ENCODE data around the gene MAP7D2.

The MAP7D2 gene

GRCh38 chrX:20061855-20062254 is 54.9 kb downstream of the MAP7D2 start:
- ChIA-PET POLR2A (no interaction called here), CTCF (interaction anchor here (1.2 kb wide), 1 partner anchor 8 kb away, joined by 4 read pairs; no protein-coding TSS in a partner anchor)
- no peak for TF ChIP-seq FOXA1 (IDR thresholded peaks at IDR 0.05)
- no peak for TF ChIP-seq BHLHE40 (IDR thresholded peaks at IDR 0.05; ENCODE audit: borderline replicate concordance)
- no peak for TF ChIP-seq CTBP1 (IDR thresholded peaks at IDR 0.05; ENCODE audit: borderline replicate concordance)
- no peak for TF ChIP-seq LEF1 (IDR thresholded peaks at IDR 0.05; ENCODE audit: borderline replicate concordance)
- TF ChIP-seq SP1 (IDR thresholded peaks at IDR 0.05): no peak
- TF ChIP-seq SUZ12 (IDR thresholded peaks at IDR 0.05): no peak
- no peak for TF ChIP-seq ZNF384 (IDR thresholded peaks at IDR 0.05)
- no peak for TF ChIP-seq ELF4 (IDR thresholded peaks at IDR 0.05)
- no peak for TF ChIP-seq PKNOX1 (IDR thresholded peaks at IDR 0.05)
- TF ChIP-seq HDGF (IDR thresholded peaks at IDR 0.05; ENCODE audit: borderline replicate concordance): no peak
- DNase-seq (ENCODE audit: extremely low spot score): no peak

- ChIA-PET CTCF (interaction anchor here (0.7 to 1.2 kb wide), 2 partner anchors 9 to 148 kb away, joined by 3 to 4 read pairs; no protein-coding TSS in a partner anchor), POLR2A (no interaction called here)
- TF ChIP-seq SP1 (IDR thresholded peaks at IDR 0.05) (no peak), FOXK2 (IDR thresholded peaks at IDR 0.05) (no peak), HDGF (IDR thresholded peaks at IDR 0.05; ENCODE audit: borderline replicate concordance) (no peak), CTBP1 (IDR thresholded peaks at IDR 0.05; ENCODE audit: borderline replicate concordance) (no peak), ARNT (IDR thresholded peaks at IDR 0.05) (no peak), NFRKB (IDR thresholded peaks at IDR 0.05) (no peak)
- DNase-seq (ENCODE audit: extremely low spot score): no peak
Observed at GRCh38 chrX:20060961-20061748, 55.6 kb downstream of the MAP7D2 start.

- POLR2A ChIA-PET: no interaction called here
- CTCF ChIA-PET: interaction anchor here (2.5 kb wide), 1 partner anchor 8 kb away, joined by 7 read pairs; no protein-coding TSS in a partner anchor
- DNase-seq (ENCODE audit: extremely low spot score): no peak
- TF ChIP-seq ELF4 (IDR thresholded peaks at IDR 0.05) (no peak), ARNT (IDR thresholded peaks at IDR 0.05) (no peak), SP1 (IDR thresholded peaks at IDR 0.05) (no peak), PKNOX1 (IDR thresholded peaks at IDR 0.05) (no peak), FOXM1 (IDR thresholded peaks at IDR 0.05; ENCODE audit: borderline replicate concordance) (no peak), FOXA1 (IDR thresholded peaks at IDR 0.05) (no peak), L3MBTL2 (conservative IDR thresholded peaks at IDR 0.05) (no peak), FOXK2 (IDR thresholded peaks at IDR 0.05) (no peak)
Observed at GRCh38 chrX:20059467-20060128, 57.1 kb downstream of the MAP7D2 start.

- ChIA-PET POLR2A (no interaction called here), CTCF (interaction anchor here (0.7 to 2.5 kb wide), 3 partner anchors 9 to 148 kb away, joined by 3 to 9 read pairs (median 7); no protein-coding TSS in a partner anchor)
- no peak for DNase-seq (ENCODE audit: extremely low spot score)
- TF ChIP-seq CTBP1 (IDR thresholded peaks at IDR 0.05; ENCODE audit: borderline replicate concordance): no peak
- TF ChIP-seq ELF4 (IDR thresholded peaks at IDR 0.05): no peak
- no peak for TF ChIP-seq HDGF (IDR thresholded peaks at IDR 0.05; ENCODE audit: borderline replicate concordance)
- no peak for TF ChIP-seq FOXA1 (IDR thresholded peaks at IDR 0.05)
- TF ChIP-seq LEF1 (IDR thresholded peaks at IDR 0.05; ENCODE audit: borderline replicate concordance): no peak
- no peak for TF ChIP-seq NFRKB (IDR thresholded peaks at IDR 0.05)
- TF ChIP-seq L3MBTL2 (conservative IDR thresholded peaks at IDR 0.05): no peak
Observed at GRCh38 chrX:20057479-20057878, 59.2 kb downstream of the MAP7D2 start.

- CTCF ChIA-PET: interaction anchor here (1.2 kb wide), 1 partner anchor 10 kb away, joined by 9 read pairs; no protein-coding TSS in a partner anchor
- no peak for DNase-seq (ENCODE audit: extremely low spot score)
- no peak for TF ChIP-seq PKNOX1 (IDR thresholded peaks at IDR 0.05)
- POLR2A ChIA-PET: no interaction called here
Observed at GRCh38 chrX:20056704-20057103, 60.0 kb downstream of the MAP7D2 start.

- no peak for TF ChIP-seq SUZ12 (IDR thresholded peaks at IDR 0.05)
- no peak for TF ChIP-seq ARNT (IDR thresholded peaks at IDR 0.05)
- TF ChIP-seq NFRKB (IDR thresholded peaks at IDR 0.05): no peak
- TF ChIP-seq TARDBP (IDR thresholded peaks at IDR 0.05): no peak
- TF ChIP-seq ZNF384 (IDR thresholded peaks at IDR 0.05): no peak
- CTCF ChIA-PET: no interaction called here
- POLR2A ChIA-PET: no interaction called here
- no peak for DNase-seq (ENCODE audit: extremely low spot score)
Observed at GRCh38 chrX:20053537-20053936, 63.2 kb downstream of the MAP7D2 start.

- TF ChIP-seq ELF4 (IDR thresholded peaks at IDR 0.05) (no peak), FOXK2 (IDR thresholded peaks at IDR 0.05) (no peak), NFRKB (IDR thresholded peaks at IDR 0.05) (no peak), FOXA1 (IDR thresholded peaks at IDR 0.05) (no peak)
- CTCF ChIA-PET: no interaction called here
- POLR2A ChIA-PET: no interaction called here
- DNase-seq (ENCODE audit: extremely low spot score): no peak
Observed at GRCh38 chrX:20046864-20047263, 69.8 kb downstream of the MAP7D2 start.

All from HEK293T (cell line).